Activated CD8-positive, alpha-beta memory T cell treated with anti-CD3 and anti-CD28 coated beads for 36 hours (primary cell): ENCODE measurements around the gene KMT2E. TPM values are rescaled to one million over a fixed set of nuclear protein-coding genes. Genes with fewer than 3 reads are reported as not detected.
"Not testable (repeated sequence)": the region's sequence is repeated elsewhere in the genome, so short reads cannot be mapped to it uniquely, and the experiment has no call there.

Source experiments
- CTCF ChIA-PET: fragments of 350-600 bp; sonication (Branson Sonifier 250); formaldehyde crosslinking; loops from one replicate; lab custom pipeline; 2021; ENCODE audit warnings: antibody characterized with exemption; lab: Charles Lee
- POLR2A ChIA-PET: fragments of 350-600 bp; sonication (Branson Sonifier 250); formaldehyde crosslinking; loops from one replicate; lab custom pipeline; 2021; ENCODE audit warnings: antibody characterized with exemption; lab: Charles Lee
- total RNA-seq, 2 experiments: library from RNA; stranded (reverse); gene quantifications; one replicate each; pipeline ENCODE4 v1.2.3, GENCODE V29; 2021

The KMT2E gene
- total RNA-seq, 2 experiments from 2014 or later, result 79.1 to 79.3 TPM

DNA sequence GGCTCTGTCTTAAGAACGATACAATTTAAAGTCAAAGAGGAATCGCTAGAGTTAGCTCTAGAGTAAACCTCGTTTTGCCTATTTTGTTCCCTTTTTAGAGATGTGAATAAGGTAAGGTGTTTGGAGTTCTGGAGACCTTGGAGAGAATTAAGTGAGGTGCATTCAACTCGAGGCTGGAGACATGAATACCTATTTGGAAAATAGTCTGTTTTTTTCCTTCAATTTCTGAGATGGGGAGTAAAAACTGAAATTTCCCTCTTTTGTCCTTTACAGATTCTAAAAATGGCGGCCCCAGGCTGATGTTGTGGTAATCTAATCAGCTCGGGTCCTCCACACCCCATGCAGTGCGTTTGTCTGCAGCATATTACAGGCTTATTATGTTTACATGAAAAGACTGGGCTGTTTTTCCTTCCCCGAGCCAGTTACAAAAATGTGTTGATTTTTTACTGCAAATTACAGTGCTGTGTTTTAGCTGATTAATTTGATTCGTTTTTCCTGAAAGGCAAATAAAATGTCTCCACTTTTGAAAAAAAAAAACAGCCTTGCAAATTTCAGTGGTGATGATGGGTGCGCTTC, 1.5 kb downstream of the KMT2E start:
- POLR2A ChIA-PET, result interaction anchor here (3.7 to 9.8 kb wide), 2 partner anchors 32 to 73 kb away, joined by 38 to 125 read pairs; no protein-coding TSS in a partner anchor

DNA sequence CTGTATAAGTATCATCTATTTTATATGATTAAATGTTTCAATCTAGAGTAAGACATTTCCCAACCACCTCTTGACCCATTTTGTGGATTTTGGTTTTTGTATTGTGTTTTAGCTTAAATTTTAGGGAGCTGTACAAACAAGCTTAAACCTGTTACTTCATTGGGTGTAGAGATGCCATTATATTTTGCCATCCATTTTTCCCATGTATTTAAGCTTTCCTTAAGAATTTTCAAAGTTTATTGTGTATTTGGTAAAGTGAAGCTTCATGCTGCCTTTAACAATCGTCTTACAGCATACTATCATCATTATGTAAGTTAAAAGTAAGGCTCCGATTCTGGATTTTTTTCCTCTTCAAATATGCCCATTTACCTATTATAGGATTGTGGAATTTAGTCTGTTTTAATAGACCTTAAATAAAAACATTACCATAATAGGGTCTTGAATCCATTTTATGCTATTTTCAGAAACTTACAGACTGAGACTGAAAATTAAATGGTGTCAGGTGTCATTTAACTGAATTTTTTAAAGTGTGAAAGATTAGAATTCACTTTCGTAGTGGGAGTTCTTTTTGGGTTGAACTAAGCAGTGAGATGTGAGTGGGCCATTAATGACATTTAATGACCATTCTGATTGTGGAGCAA, 2.2 kb downstream of the KMT2E start:
- POLR2A ChIA-PET, result interaction anchor here (3.7 to 9.8 kb wide), 2 partner anchors 33 to 74 kb away, joined by 38 to 125 read pairs; no protein-coding TSS in a partner anchor
- CTCF ChIA-PET, result interaction anchor here (0.6 to 1.6 kb wide), 3 partner anchors 9 to 10 kb away, joined by 3 to 6 read pairs (median 4); no protein-coding TSS in a partner anchor

More for the DNA sequence above, 1.5 kb downstream of the KMT2E start:
- CTCF ChIA-PET, result interaction anchor here (0.7 to 1.4 kb wide), 3 partner anchors 10 to 43 kb away, joined by 3 to 4 read pairs (median 3); no protein-coding TSS in a partner anchor

DNA sequence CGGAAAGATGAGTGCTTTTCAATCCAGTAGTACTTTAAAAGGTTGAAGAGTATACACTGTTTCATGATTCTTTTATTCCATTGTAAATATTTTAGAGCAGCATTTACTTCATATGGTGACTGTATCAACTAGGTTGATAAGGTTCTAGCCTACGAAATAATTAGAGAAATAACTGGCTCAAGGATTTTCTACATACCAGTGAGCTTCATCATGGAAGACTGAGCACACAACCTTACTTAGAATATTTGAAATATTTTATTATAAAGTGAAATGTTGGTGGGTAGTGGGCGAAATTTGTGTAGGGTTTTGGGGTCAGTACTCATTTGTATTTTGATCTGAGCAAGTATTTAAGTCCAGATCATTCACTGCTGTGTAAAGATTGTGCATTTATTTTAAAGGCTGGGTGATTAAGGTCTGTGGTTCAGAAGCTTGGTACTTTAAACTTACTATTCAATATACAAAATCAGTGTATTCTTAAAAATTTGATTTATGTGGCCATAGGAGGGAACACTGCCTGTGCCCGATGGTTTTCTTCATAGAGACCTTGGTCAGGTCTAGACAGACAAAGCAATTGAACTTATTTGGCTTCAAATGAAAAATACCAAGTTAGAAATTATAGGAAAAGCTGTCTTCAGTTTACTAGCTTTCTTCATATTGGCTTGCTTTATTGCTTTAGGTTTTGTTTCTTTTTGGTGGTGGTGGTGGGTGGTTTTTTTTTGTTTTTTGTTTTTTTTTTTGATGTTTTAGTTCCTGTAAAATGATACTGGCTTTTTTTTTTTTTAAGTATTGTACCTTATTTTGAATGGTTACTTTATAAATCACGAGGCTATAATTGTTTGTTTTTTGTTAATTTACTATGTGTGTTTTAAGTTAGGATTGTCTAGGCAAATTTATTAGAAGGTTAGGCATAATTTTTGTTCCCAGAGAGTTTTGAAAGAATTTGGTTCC, 3.0 kb downstream of the KMT2E start:
- ChIA-PET CTCF (interaction anchor here (0.6 to 1.6 kb wide), 3 partner anchors 10 kb away, joined by 3 to 6 read pairs (median 4); no protein-coding TSS in a partner anchor), POLR2A (interaction anchor here (1.2 to 9.8 kb wide), 4 partner anchors 7 to 74 kb away, joined by 5 to 125 read pairs (median 22); no protein-coding TSS in a partner anchor)

- CTCF ChIA-PET, result interaction anchor here (1.0 to 1.6 kb wide), 3 partner anchors 9 to 29 kb away, joined by 3 to 6 read pairs (median 4); no protein-coding TSS in a partner anchor
- POLR2A ChIA-PET, result interaction anchor here (1.2 to 9.8 kb wide), 3 partner anchors 8 to 75 kb away, joined by 5 to 125 read pairs (median 5); no protein-coding TSS in a partner anchor
Measured at GRCh38 chr7:105017657-105018365, 3.8 kb downstream of the KMT2E start.

DNA sequence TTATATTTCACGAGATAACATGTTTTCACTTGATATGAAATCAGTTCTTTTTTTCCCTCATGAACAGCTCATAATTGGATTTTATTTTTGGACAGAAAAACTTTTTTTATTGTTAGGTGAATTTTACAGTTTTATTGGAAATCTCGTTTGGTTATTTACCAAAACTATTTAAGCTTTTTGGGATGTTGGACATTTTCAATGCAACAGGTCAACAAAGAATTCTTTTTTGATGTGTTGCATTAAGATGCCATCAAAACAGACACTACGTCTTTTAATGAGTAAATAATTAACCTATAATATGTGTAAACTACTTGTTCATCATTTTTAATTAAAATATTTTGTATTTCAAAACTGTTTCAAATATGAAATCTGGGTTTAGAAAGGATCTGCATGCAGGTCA, 5.3 kb downstream of the KMT2E start:
- ChIA-PET POLR2A (interaction anchor here (0.7 to 2.8 kb wide), 2 partner anchors 9 to 29 kb away, joined by 3 to 13 read pairs; no protein-coding TSS in a partner anchor), CTCF (no interaction called here)

DNA sequence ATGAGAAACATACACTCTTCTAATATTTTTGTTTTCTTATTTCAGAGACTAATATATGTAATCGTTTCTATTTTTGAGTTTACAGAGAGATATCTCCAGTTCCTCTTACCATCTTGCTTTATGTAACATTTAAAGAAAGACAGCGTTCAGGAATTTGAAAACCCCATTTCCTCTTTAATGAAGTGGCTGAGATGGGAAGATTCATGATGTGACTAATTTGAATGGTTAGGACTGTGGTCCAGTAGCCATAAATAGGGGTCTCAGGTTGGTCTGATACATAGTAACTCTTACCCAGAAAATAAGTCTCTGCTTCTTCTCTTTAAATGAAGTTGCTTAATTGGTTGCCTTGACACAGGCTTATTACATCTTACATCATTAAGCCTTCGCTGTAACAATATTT, 6.9 kb downstream of the KMT2E start:
- ChIA-PET POLR2A (interaction anchor here (2.8 kb wide), 1 partner anchor 11 kb away, joined by 13 read pairs; no protein-coding TSS in a partner anchor), CTCF (interaction anchor here (1.1 kb wide), 1 partner anchor 33 kb away, joined by 3 read pairs; no protein-coding TSS in a partner anchor)

GRCh38 chr7:105021352-105021751, 7.3 kb downstream of the KMT2E start:
- ChIA-PET CTCF (interaction anchor here (1.1 kb wide), 1 partner anchor 33 kb away, joined by 3 read pairs; no protein-coding TSS in a partner anchor), POLR2A (interaction anchor here (2.8 kb wide), 1 partner anchor 11 kb away, joined by 13 read pairs; no protein-coding TSS in a partner anchor)

DNA sequence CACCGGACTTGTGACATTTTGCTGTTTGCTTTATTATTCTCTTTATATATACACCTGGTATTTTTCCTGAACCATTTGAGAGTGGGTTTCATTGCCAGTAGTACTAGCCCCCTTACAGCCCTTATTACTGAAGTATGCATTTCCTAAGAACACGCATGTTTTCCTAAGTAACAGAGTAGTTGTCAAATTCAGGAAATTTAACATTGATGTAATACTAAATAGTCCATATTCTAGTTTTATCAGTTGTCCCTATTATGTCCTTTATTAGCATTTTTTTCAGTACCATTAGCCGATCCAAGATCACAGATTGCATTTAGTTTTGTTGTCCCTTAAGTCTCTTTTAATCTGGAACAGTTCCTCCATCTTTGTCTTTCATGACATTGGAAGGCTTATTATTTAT, 8.0 kb downstream of the KMT2E start:
- POLR2A ChIA-PET, result interaction anchor here (2.8 kb wide), 1 partner anchor 12 kb away, joined by 13 read pairs; no protein-coding TSS in a partner anchor
- CTCF ChIA-PET, result no interaction called here

GRCh38 chr7:105022458-105022857, 8.5 kb downstream of the KMT2E start:
- POLR2A ChIA-PET, result no interaction called here
- CTCF ChIA-PET, result no interaction called here

DNA sequence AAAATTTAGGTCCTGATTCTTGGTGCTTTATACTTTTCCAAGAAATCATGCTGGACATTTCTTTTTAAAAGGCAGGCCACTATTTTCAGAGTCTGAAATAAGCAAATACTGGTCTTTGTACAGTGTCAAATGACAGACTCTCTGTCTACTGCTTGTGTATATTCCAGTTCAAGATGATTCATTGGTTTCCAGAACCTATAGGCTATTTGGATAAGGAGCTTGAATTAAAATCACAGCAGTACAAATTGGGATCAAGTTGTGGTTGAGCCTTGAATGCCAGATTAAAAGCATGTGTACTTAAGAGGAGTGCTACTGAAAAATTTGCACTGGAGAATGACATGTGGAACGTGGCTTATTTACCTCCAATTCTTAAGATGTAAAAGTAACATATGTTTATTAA, 10.7 kb downstream of the KMT2E start:
- ChIA-PET POLR2A (interaction anchor here (1.2 kb wide), 1 partner anchor 84 kb away, joined by 3 read pairs; no protein-coding TSS in a partner anchor), CTCF (interaction anchor here (1.9 kb wide), 1 partner anchor 9 kb away, joined by 4 read pairs; no protein-coding TSS in a partner anchor)

DNA sequence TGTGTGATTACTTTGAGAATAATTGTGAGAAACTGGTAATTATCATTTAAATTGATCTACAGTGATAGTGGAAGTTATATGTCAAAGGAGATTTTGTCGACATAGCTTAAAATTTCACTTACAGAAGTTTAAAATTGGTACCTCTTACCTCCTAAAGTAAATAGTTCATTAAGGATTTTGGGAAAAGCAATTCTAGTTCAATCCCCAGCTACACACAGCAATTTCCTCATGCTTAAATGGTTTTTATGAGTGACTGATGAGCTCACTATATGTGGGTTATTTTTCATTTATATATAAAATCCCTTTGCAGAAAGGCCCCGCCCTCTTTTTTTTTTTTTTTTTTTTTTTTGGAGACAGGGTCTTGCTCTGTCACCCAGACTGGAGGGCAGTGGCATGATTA, 12.7 kb downstream of the KMT2E start:
- ChIA-PET CTCF (interaction anchor here (0.6 to 1.1 kb wide), 4 partner anchors 9 to 244 kb away, joined by 3 to 4 read pairs (median 3); partner anchors contain the start of gene KMT2E), POLR2A (interaction anchor here (1.5 kb wide), 1 partner anchor 13 kb away, joined by 6 read pairs; no protein-coding TSS in a partner anchor)

GRCh38 chr7:105027176-105027853, 13.3 kb downstream of the KMT2E start:
- POLR2A ChIA-PET, result interaction anchor here (0.7 to 1.5 kb wide), 2 partner anchors 14 to 25 kb away, joined by 3 to 6 read pairs; no protein-coding TSS in a partner anchor
- CTCF ChIA-PET, result interaction anchor here (0.6 to 1.1 kb wide), 3 partner anchors 9 to 243 kb away, joined by 3 to 4 read pairs (median 3); no protein-coding TSS in a partner anchor

GRCh38 chr7:105028004-105028403, 14.0 kb downstream of the KMT2E start:
- CTCF ChIA-PET, result interaction anchor here (0.6 to 1.2 kb wide), 3 partner anchors 24 to 47 kb away, joined by 3 to 4 read pairs (median 3); no protein-coding TSS in a partner anchor
- POLR2A ChIA-PET, result no interaction called here

DNA sequence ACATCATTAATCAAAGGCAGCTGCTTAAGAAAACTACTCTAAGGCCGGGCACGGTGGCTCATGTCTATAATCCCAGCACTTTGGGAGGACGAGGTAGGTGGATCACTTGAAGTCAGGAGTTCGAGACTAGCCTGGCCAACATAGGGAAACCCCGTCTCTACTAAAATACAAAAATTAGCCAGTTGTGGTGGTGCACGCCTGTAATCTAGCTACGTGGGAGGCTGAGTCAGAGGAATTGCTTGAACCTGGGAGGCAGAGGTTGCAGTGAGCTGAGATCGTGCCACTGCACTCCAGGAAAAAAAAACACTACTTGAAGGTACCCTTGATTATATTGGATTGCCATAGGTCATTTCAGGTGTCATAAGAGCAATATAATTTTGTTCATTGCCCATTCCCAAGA, 14.9 kb downstream of the KMT2E start:
- CTCF ChIA-PET, result interaction anchor here (0.7 to 1.2 kb wide), 2 partner anchors 23 to 48 kb away, joined by 3 to 4 read pairs; no protein-coding TSS in a partner anchor
- POLR2A ChIA-PET, result not testable (repeated sequence)

DNA sequence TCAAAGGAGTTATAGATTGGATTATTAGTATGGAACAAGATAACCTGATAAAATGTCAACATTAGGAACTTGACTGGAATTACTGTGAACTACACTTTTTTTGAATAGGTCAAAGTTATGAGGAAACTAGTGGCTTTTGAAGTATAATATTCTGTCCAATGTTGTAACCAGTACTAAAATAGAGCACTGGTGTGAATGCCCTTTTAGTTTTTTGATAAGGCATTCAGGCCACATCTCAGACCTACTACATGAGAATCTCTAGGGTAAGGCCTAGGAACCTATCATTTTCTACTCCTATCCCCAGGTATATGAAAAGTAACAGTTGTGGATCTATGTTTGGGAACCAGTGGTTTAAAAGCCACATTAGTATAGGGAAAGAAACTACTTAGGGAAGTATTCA, 16.4 kb downstream of the KMT2E start:
- ChIA-PET POLR2A (no interaction called here), CTCF (no interaction called here)

- ChIA-PET POLR2A (no interaction called here), CTCF (no interaction called here)
Measured at GRCh38 chr7:105032553-105033214, 18.7 kb downstream of the KMT2E start.
